Measurements from ENCODE around the gene LRRC43.

- TF ChIP-seq POLR2A (IDR thresholded peaks at IDR 0.05) (no peak), CTCF (IDR thresholded peaks at IDR 0.05) (no peak)
Measured at GRCh38 chr12:122201381-122201780, 18.5 kb downstream of the LRRC43 start.
